Kidney (tissue), 14 donors: Measurements from ENCODE around the gene KDM4C. TPM values are rescaled to one million over a fixed set of nuclear protein-coding genes. Genes with fewer than 3 reads are reported as not detected.

ENCODE experiments used
- DNase-seq, 5 donors: peaks; one replicate each; pipeline ENCODE4 v3.0.0-alpha.2; 2013 to 2020
- FAIRE-seq: peaks from 2 replicates; lab custom pipeline; 2012; peaks lifted over from hg19 to GRCh38; lab: Jason Lieb, UNC
- H3K27ac ChIP-seq, 2 donors: one replicate each; pipeline ENCODE4 v1.7.0; 2013; ENCODE audit warnings: low read depth in 2 of 2, low read length in 2 of 2, inconsistent platforms in 1 of 2
- H3K27me3 ChIP-seq: one replicate; pipeline ENCODE4 v1.7.1; 2013; ENCODE audit warnings: low read length, inconsistent platforms; ENCODE audit not compliant: control insufficient read depth, insufficient read depth
- H3K36me3 ChIP-seq, 3 donors: one replicate each; pipeline versions ENCODE4 v1.7.0 to v1.7.1; 2013; ENCODE audit warnings: low read length in 3 of 3, control low read depth in 1 of 3, inconsistent platforms in 1 of 3; ENCODE audit not compliant: insufficient read depth in 3 of 3, control insufficient read depth in 2 of 3
- H3K4me1 ChIP-seq, 3 donors: one replicate each; pipeline versions ENCODE4 v1.7.0 to v1.7.1; 2013; ENCODE audit warnings: low read length in 3 of 3, inconsistent platforms in 1 of 3, low read depth in 1 of 3; ENCODE audit not compliant: control insufficient read depth in 2 of 3, insufficient read depth in 2 of 3
- H3K4me3 ChIP-seq, 3 donors: one replicate each; pipeline versions ENCODE4 v1.7.0 to v1.8.1; 2013; ENCODE audit warnings: low read length in 3 of 3, control low read depth in 1 of 3, inconsistent platforms in 1 of 3
- H3K9ac ChIP-seq, 3 donors: one replicate each; pipeline versions ENCODE4 v1.7.0 to v1.7.1; 2013; ENCODE audit warnings: low read length in 3 of 3, control low read depth in 1 of 3, inconsistent platforms in 1 of 3
- H3K9me3 ChIP-seq, 3 donors: one replicate each; pipeline versions ENCODE4 v1.7.0 to v1.7.1; 2013; ENCODE audit warnings: low read length in 3 of 3, control low read depth in 1 of 3, inconsistent platforms in 1 of 3; ENCODE audit not compliant: control insufficient read depth in 2 of 3, insufficient read depth in 1 of 3
- CTCF ChIP-seq: IDR thresholded peaks from 3 replicates; pipeline ENCODE4 v1.5.1; 2012; ENCODE audit warnings: mild to moderate bottlenecking, moderate library complexity, borderline replicate concordance; ENCODE audit not compliant: insufficient read depth; ENCODE audit errors: extremely low read depth
- intact Hi-C: fragments of 100-400 bp; cut with DNase I; formaldehyde crosslinking; loops from one replicate; pipeline ENCODE4 v1.11.1; 2022
- polyA plus RNA-seq: library from polyadenylated mRNA; stranded (reverse); fragments of 350-450 nt; fragmentation: Illumina TruSeq; extraction: RNeasy Lipid Tissue Mini Kit (QIAGEN cat#74804); gene quantifications from one replicate; pipeline ENCODE4 v1.2.3, GENCODE V29; 2014; ENCODE audit warnings: low read depth, low replicate concordance; ENCODE audit not compliant: insufficient read depth
- total RNA-seq: library from RNA; stranded (reverse); fragmentation: NEBNext Ultra II Directional; extraction: Animal tissue kit (Norgen Biotek cat#: 25700); gene quantifications from one replicate; pipeline ENCODE4 v1.2.1, GENCODE V29; 2021
- donor health status: control.
- donor health status: control.
- donor health status: control.
- donor health status: control.
- donor health status: control.
- donor health status: DM: yes; HTN: yes; CAD: no.
- donor health status: Normal renal cell carcinoma (clear cell type).

Gene KDM4C
- total and polyA plus RNA-seq, 2 donors from 2014 or later, result 7.1 to 47.1 TPM

DNA sequence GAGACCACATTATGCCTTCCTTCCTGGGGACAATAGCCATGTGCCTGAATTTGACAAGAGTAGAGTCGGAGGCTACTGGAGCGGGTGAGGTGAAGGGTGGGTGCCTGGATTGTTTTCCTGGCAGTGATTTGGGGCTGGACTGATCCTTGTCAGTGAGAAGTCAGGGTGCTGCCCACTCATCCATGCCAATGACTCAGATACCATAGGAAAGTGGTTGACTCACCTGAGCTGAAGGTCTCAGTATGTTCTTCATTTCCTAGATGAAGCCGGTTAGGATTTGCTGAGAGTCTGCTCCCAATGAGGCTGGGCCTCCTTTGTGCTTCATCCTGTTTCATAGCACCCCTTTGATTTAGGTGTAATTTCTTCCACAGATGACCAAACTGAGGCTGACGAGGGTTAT, 366.0 kb downstream of the KDM4C start:
- Histone ChIP-seq H3K27me3 (no peaks in the 10 kb centered on the region), H3K9me3 (no peaks in the 10 kb centered on the region), H3K9ac (no peak overlapping the region), H3K27ac (no peak overlapping the region), H3K4me1 (no peaks in the 10 kb centered on the region), H3K36me3 (peaks cover 0 to 6% (median 2%) of the 10 kb centered on the region in 3 donors), H3K4me3 (no peak overlapping the region)
- no peak for FAIRE-seq
- no peak for TF ChIP-seq CTCF
- intact Hi-C loops, result no loop called here
- no peak for DNase-seq

DNA sequence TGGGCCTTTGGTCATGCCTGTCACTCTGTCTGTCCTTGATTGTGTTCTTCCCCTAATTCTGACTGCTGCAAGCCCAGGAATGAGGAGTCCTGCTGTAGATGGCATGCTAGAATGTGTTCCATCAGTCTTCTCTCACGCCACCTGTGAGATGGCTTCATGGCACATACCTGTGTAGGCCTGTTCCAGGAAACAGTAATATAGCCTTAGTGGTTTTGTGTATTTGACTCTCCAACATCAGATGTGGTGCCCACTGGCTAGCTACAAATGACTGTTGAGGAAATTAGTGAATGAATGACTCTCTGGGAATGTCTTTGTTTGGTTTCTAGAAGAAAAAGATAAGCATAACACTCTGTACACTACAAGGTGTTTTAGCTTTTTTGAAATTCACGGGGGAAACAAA, 367.5 kb downstream of the KDM4C start:
- no peaks in the 10 kb centered on the region for H3K27me3 ChIP-seq
- no peaks in the 10 kb centered on the region for H3K9me3 ChIP-seq
- no peaks in the 10 kb centered on the region for H3K4me1 ChIP-seq
- intact Hi-C loops, result no loop called here
- no peak for TF ChIP-seq CTCF
- no peak overlapping the region for H3K27ac ChIP-seq
- H3K9ac ChIP-seq, result no peak overlapping the region
- DNase-seq (no peak), FAIRE-seq (no peak)
- H3K36me3 ChIP-seq, result peaks cover 0 to 6% (median 6%) of the 10 kb centered on the region in 3 donors
- H3K4me3 ChIP-seq, result no peak overlapping the region

- TF ChIP-seq CTCF, result no peak
- no peaks in the 10 kb centered on the region for H3K27me3 ChIP-seq
- no peak overlapping the region for H3K4me3 ChIP-seq
- no peak overlapping the region for H3K27ac ChIP-seq
- FAIRE-seq (no peak), DNase-seq (no peak)
- peaks cover 0 to 6% (median 4%) of the 10 kb centered on the region in 3 donors for H3K36me3 ChIP-seq
- no peak overlapping the region for H3K9ac ChIP-seq
- intact Hi-C loops, result no loop called here
- H3K4me1 ChIP-seq, result no peaks in the 10 kb centered on the region
- no peaks in the 10 kb centered on the region for H3K9me3 ChIP-seq
These were observed 371.6 kb downstream of the KDM4C start for GRCh38 chr9:7129391-7129790.

GRCh38 chr9:7130266-7130820, 372.6 kb downstream of the KDM4C start:
- DNase-seq, result peak in 2 of 5 donors; percentile 50 to 54
- H3K27me3 ChIP-seq, result no peaks in the 10 kb centered on the region
- intact Hi-C loops, result no loop called here
- no peak overlapping the region for H3K27ac ChIP-seq
- H3K9ac ChIP-seq, result no peak overlapping the region
- no peak for FAIRE-seq
- H3K36me3 ChIP-seq, result peaks cover 0 to 13% (median 4%) of the 10 kb centered on the region in 3 donors
- no peak overlapping the region for H3K4me3 ChIP-seq
- no peak for TF ChIP-seq CTCF
- no peaks in the 10 kb centered on the region for H3K4me1 ChIP-seq
- no peaks in the 10 kb centered on the region for H3K9me3 ChIP-seq
